HepG2 (cell line): ENCODE data around the gene S100A12. TPM values are rescaled to one million over a fixed set of nuclear protein-coding genes. Genes with fewer than 3 reads are reported as not detected.

Experiments
- ATAC-seq: fragments of 200-7000 bp; cut with Tn5 transposase; 3 replicates; pipeline ENCODE4 v1.9.1; 2020; ENCODE audit warnings: mild to moderate bottlenecking, moderate library complexity
- BruUV-seq: library from RNA; stranded (reverse); fragments of 400-500 nt; replicated peaks from 2 replicates; lab custom pipeline; 2021; lab: Mats Ljungman, UMichigan
- CTCF ChIA-PET: fragments of 300-600 bp; formaldehyde crosslinking; extraction: SDS; loops from one replicate; lab custom pipeline; 2021; ENCODE audit warnings: low total read pairs, inconsistent platforms, low intra/inter-chr PET ratio; lab: Yijun Ruan, JAX
- POLR2A ChIA-PET: fragments of 350-600 bp; sonication (Branson Sonifier 250); formaldehyde crosslinking; loops from one replicate; lab custom pipeline; 2020; ENCODE audit warnings: antibody characterized with exemption, inconsistent platforms; lab: Yijun Ruan, JAX
- DNase-seq: peaks from one replicate; pipeline ENCODE4 v3.0.0-alpha.2; 2015; ENCODE audit warnings: low spot score
- FAIRE-seq: peaks from 3 replicates; lab custom pipeline; 2011; peaks lifted over from hg19 to GRCh38; lab: Jason Lieb, UNC
- H2AFZ ChIP-seq: one replicate; pipeline ENCODE4 v1.6.1; 2011; ENCODE audit warnings: low read length, inconsistent platforms
- H3K27ac ChIP-seq: fragments of 300-600 bp; 3 replicates; pipeline ENCODE4 v1.8.0; 2011; ENCODE audit warnings: mixed run types, mild to moderate bottlenecking, mixed read lengths, low read length, inconsistent platforms; ENCODE audit not compliant: insufficient read depth; ENCODE audit errors: extremely low read length
- H3K27me3 ChIP-seq, 2 experiments: fragments of 200-600 bp in 1 of 2; 2 replicates in 1 of 2; 3 replicates in 1 of 2; pipeline versions ENCODE4 v1.6.0 to v1.8.0; 2011; ENCODE audit warnings: low read length in 2 of 2, mild to moderate bottlenecking in 2 of 2, moderate library complexity in 2 of 2, inconsistent platforms in 1 of 2; ENCODE audit not compliant: insufficient read depth in 2 of 2, control insufficient read depth in 1 of 2
- H3K36me3 ChIP-seq, 2 experiments: fragments of 200-600 bp in 1 of 2; replicated peaks in 1 of 2; 2 replicates in 1 of 2; 3 replicates in 1 of 2; pipeline versions ENCODE4 v1.5.1 to v1.8.0; 2011; ENCODE audit warnings: low read length in 2 of 2, inconsistent platforms in 1 of 2; ENCODE audit not compliant: insufficient read depth in 2 of 2, control insufficient read depth in 1 of 2
- H3K4me1 ChIP-seq: 2 replicates; pipeline ENCODE4 v1.5.1; 2012; ENCODE audit warnings: low read length, inconsistent platforms; ENCODE audit not compliant: insufficient read depth
- H3K4me2 ChIP-seq: 2 replicates; pipeline ENCODE4 v1.6.0; 2011; ENCODE audit warnings: low read depth, low read length, inconsistent platforms
- H3K4me3 ChIP-seq, 3 experiments: fragments of 200-600 bp in 1 of 3; sonication (generic), shearing (Covaris generic) in 1 of 3; replicated peaks in 1 of 3; 2 replicates each; pipeline ENCODE4 v1.5.1; 2011 to 2016; ENCODE audit warnings: low read length in 3 of 3, inconsistent platforms in 2 of 3, low read depth in 2 of 3, mild to moderate bottlenecking in 2 of 3, control low read depth in 1 of 3, mixed read lengths in 1 of 3; ENCODE audit not compliant: insufficient read depth in 1 of 3
- H3K79me2 ChIP-seq: one replicate; pipeline ENCODE4 v1.6.1; 2011; ENCODE audit warnings: low read length, inconsistent platforms; ENCODE audit not compliant: insufficient read depth
- H3K9ac ChIP-seq: 2 replicates; pipeline ENCODE4 v1.6.0; 2011; ENCODE audit warnings: mild to moderate bottlenecking, low read depth, low read length, inconsistent platforms; ENCODE audit not compliant: insufficient read depth
- H3K9me3 ChIP-seq: 2 replicates; pipeline ENCODE4 v1.5.1; 2012; ENCODE audit warnings: mild to moderate bottlenecking, low read length
- H4K20me1 ChIP-seq: 2 replicates; pipeline ENCODE4 v1.6.0; 2011; ENCODE audit warnings: inconsistent platforms, mild to moderate bottlenecking, low read length, moderate library complexity; ENCODE audit not compliant: insufficient read depth
- ASH2L ChIP-seq: fragments of 300-600, 200-600 bp; sonication (generic); IDR thresholded peaks from 2 replicates; pipeline ENCODE4 v1.7.0; 2017; ENCODE audit warnings: low read depth, mild to moderate bottlenecking, moderate library complexity, mixed read lengths, low read length; ENCODE audit not compliant: insufficient read length
- CREB3 ChIP-seq: sonication (generic); formaldehyde crosslinking; IDR thresholded peaks from 2 replicates; pipeline ENCODE4 v1.5.0; 2020; ENCODE audit warnings: missing genetic modification reagents
- JARID2 ChIP-seq: sonication (generic); formaldehyde crosslinking; IDR thresholded peaks from 2 replicates; pipeline ENCODE4 v1.8.1; 2023; ENCODE audit warnings: missing genetic modification reagents, inconsistent platforms; ENCODE audit not compliant: insufficient replicate concordance
- KLF9 ChIP-seq: IDR thresholded peaks from 2 replicates; pipeline ENCODE4 v1.6.1; 2016; ENCODE audit warnings: low read depth
- REL ChIP-seq: sonication (generic); formaldehyde crosslinking; conservative IDR thresholded peaks from 2 replicates; pipeline ENCODE4 v1.8.0; 2022; ENCODE audit warnings: mild to moderate bottlenecking, missing genetic modification reagents, moderate library complexity
- SRF ChIP-seq: IDR thresholded peaks from 2 replicates; pipeline ENCODE4 v1.6.1; 2011; ENCODE audit warnings: mild to moderate bottlenecking, low read depth, low read length, moderate library complexity
- WIZ ChIP-seq: sonication (generic); formaldehyde crosslinking; IDR thresholded peaks from 2 replicates; pipeline ENCODE4 v1.5.1; 2020; ENCODE audit warnings: mild to moderate bottlenecking, missing genetic modification reagents
- ZNF280B ChIP-seq: sonication (generic); formaldehyde crosslinking; IDR thresholded peaks from 2 replicates; pipeline ENCODE4 v1.5.0; 2020; ENCODE audit warnings: missing genetic modification reagents, mild to moderate bottlenecking, borderline replicate concordance
- WGBS: methylation state at CpG from one replicate; pipeline ENCODE4 v1.1.6; 2017; ENCODE audit warnings: low lambda C conversion rate; 5-methylcytosine and 5-hydroxymethylcytosine counted together
- in situ Hi-C: cut with HindIII; loops from 2 replicates; pipeline ENCODE4 v1.10.0; 2017; ENCODE audit warnings: low pct_unique_long_range_greater_than_20kb; ENCODE audit not compliant: extremely low pct_ligation_motif_present
- intact Hi-C: fragments of 100-400 bp; cut with micrococcal nuclease; formaldehyde crosslinking; loops from one replicate; pipeline ENCODE4 v1.10.0; 2022; ENCODE audit not compliant: unreplicated experiment
- polyA plus RNA-seq, 8 experiments: library from polyadenylated mRNA; depleted of rRNA in 3 of 8; stranded (reverse) in 7 of 8; unstranded in 1 of 8; fragments of >200 nt; fragmentation: Illumina TruSeq in 4 of 8; extraction: Trizol in 4 of 8; gene quantifications; 2 replicates each; pipeline versions ENCODE4 v1.2.1 to v1.2.3, GENCODE V29; 2011 to 2016; ENCODE audit warnings: low read depth in 4 of 8, missing spikeins in 1 of 8, mixed read lengths in 1 of 8; ENCODE audit not compliant: insufficient read depth in 1 of 8
- total RNA-seq, 5 experiments: library from RNA; depleted of rRNA; stranded (reverse); fragments of >200 nt; fragmentation: Illumina TruSeq; extraction: Trizol; gene quantifications; 2 replicates each; pipeline ENCODE4 v1.2.3, GENCODE V29; 2016; ENCODE audit warnings: low read depth in 1 of 5
- TF ChIP-seq, protein P1 (sequence below): sonication (generic); formaldehyde crosslinking; conservative IDR thresholded peaks from 2 replicates; pipeline ENCODE4 v1.8.1; 2023; ENCODE audit warnings: missing genetic modification reagents
- TF ChIP-seq, protein P2 (sequence below): sonication (generic); formaldehyde crosslinking; IDR thresholded peaks from 2 replicates; pipeline ENCODE4 v1.5.1; 2020; ENCODE audit warnings: missing genetic modification reagents, mild to moderate bottlenecking, borderline replicate concordance

S100A12 gene
- total and polyA plus RNA-seq, 2 of the 13 experiments (the other 11 are each of a cell fraction or from before 2014, with no cell fraction given), result not detected

- Histone ChIP-seq H3K9ac (no peak overlapping the region), H3K27ac (no peak overlapping the region), H3K9me3 (no peaks in the 10 kb centered on the region), H2AFZ (no peak overlapping the region), H3K79me2 (no peaks in the 10 kb centered on the region), H3K4me2 (no peak overlapping the region), H3K36me3 (no peaks in the 10 kb centered on the region)
- DNase-seq (no peak), ATAC-seq (no peak)
- ChIA-PET CTCF (no interaction called here), POLR2A (no interaction called here)
- WGBS, result 38% methylated on average over 4 of the region's 4 CpGs
- no TSS peak for BruUV-seq
- intact Hi-C loops, result no loop called here
- in situ Hi-C loops, result no loop called here
- TF ChIP-seq CREB3 (CRISPR knock-in tag), result no peak
- no peak for TF ChIP-seq WIZ (CRISPR knock-in tag)
- no peak for TF ChIP-seq JARID2
- TF ChIP-seq, all 625 proteins: peak for 0
- peaks cover 1 to 4% of the 10 kb centered on the region in 2 experiments; a peak in 2 of 5 replicates for H3K27me3 ChIP-seq
- no peaks in the 10 kb centered on the region for H4K20me1 ChIP-seq
- no peak overlapping the region for H3K4me3 ChIP-seq
- no peak for FAIRE-seq
- no peaks in the 10 kb centered on the region for H3K4me1 ChIP-seq
These were observed 33.9 kb downstream of the S100A12 start for GRCh38 chr1:153341431-153341934.

DNA sequence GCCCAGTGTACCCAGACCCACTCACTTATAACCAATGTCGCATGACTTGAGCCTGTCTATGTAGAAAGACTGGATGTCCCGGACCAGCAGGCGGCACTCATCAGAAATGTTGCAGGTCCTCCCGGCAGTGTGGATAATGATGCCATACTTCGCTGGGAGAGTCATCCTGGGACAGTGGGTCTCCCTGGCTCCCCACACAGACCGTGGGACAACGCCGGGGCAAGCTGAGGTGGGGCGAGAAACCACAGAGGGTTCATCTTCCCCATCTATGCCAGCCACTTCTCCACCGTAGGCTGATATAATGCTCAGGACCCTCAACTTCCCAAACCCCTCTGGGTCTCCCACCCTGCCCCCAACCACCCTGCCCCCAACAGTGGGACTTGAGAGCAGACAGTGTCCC lies 35.1 kb downstream of the S100A12 start:
- TF ChIP-seq ZNF280B (CRISPR knock-in tag), result no peak
- TF ChIP-seq SRF, result no peak
- TF ChIP-seq, protein P1, sequence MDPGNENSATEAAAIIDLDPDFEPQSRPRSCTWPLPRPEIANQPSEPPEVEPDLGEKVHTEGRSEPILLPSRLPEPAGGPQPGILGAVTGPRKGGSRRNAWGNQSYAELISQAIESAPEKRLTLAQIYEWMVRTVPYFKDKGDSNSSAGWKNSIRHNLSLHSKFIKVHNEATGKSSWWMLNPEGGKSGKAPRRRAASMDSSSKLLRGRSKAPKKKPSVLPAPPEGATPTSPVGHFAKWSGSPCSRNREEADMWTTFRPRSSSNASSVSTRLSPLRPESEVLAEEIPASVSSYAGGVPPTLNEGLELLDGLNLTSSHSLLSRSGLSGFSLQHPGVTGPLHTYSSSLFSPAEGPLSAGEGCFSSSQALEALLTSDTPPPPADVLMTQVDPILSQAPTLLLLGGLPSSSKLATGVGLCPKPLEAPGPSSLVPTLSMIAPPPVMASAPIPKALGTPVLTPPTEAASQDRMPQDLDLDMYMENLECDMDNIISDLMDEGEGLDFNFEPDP, result no peak
- no peak for TF ChIP-seq REL (CRISPR knock-in tag)
- TF ChIP-seq, protein P2, sequence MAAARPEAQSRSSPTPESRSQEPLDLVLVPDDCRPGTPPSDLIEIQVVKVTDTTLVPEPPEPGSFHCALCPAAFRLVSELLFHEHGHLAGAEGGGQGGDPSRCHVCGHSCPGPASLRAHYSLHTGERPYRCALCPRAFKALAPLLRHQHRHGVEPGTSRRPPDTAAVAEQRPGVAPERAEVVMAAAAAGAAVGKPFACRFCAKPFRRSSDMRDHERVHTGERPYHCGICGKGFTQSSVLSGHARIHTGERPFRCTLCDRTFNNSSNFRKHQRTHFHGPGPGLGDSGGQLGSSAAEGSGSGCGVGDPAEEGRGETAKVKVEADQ, result no peak
- TF ChIP-seq KLF9 (CRISPR knock-in tag), result no peak
- no peak for TF ChIP-seq ASH2L
- Histone ChIP-seq H4K20me1 (no peaks in the 10 kb centered on the region), H3K27me3 (peaks cover 0 to 1% of the 10 kb centered on the region in 2 experiments; a peak in 2 of 5 replicates), H3K4me1 (no peaks in the 10 kb centered on the region), H3K79me2 (no peaks in the 10 kb centered on the region), H3K4me3 (no peak overlapping the region), H3K4me2 (no peak overlapping the region), H3K9ac (no peak overlapping the region), H3K9me3 (no peaks in the 10 kb centered on the region), H3K36me3 (no peaks in the 10 kb centered on the region), H3K27ac (no peak overlapping the region), H2AFZ (no peak overlapping the region)
- DNase-seq (no peak), ATAC-seq (no peak), FAIRE-seq (no peak)
- BruUV-seq, result no TSS peak
- ChIA-PET POLR2A (no interaction called here), CTCF (no interaction called here)
- intact Hi-C loops, result no loop called here
- WGBS, result 66% methylated on average over 10 of the region's 10 CpGs
- in situ Hi-C loops, result no loop called here
